NCI-H2227 (cell line): Measurements from ENCODE around the gene CDHR5.

Experiments
- DNase-seq: peaks from one replicate; lab custom pipeline; 2025; ENCODE audit not compliant: unreplicated experiment; lab: John Stamatoyannopoulos, UW

CDHR5 gene

GRCh38 chr11:611001-611996 lies 13.5 kb downstream of the CDHR5 start:
- DNase-seq, result no peak

GRCh38 chr11:610146-610801 lies 14.5 kb downstream of the CDHR5 start:
- DNase-seq, result no peak

DNA sequence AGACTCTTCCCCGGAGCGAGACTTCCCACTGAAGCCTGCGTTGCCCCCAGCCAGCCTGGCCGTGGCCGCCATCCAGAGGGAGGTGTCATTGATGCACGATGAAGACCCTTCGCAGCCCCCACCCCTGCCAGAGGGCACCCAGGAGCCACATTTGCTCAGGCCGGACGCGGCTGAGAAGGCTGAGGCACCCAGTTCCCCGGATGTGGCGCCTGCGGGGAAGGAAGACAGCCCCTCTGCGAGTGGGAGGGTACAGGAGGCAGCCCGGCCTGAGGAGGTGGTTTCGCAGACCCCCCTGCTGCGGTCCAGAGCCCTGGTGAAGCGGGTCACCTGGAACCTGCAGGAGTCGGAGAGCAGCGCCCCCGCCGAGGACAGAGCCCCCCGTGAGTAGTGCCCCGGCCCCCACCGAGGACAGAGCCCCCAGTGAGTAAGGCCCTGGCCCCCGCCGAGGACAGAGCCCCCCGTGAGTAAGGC lies 15.4 kb downstream of the CDHR5 start:
- DNase-seq, result no peak

- no peak for DNase-seq
Observed at GRCh38 chr11:608791-609251, 15.9 kb downstream of the CDHR5 start.

GRCh38 chr11:607971-608659 lies 16.6 kb downstream of the CDHR5 start:
- DNase-seq, result no peak

DNA sequence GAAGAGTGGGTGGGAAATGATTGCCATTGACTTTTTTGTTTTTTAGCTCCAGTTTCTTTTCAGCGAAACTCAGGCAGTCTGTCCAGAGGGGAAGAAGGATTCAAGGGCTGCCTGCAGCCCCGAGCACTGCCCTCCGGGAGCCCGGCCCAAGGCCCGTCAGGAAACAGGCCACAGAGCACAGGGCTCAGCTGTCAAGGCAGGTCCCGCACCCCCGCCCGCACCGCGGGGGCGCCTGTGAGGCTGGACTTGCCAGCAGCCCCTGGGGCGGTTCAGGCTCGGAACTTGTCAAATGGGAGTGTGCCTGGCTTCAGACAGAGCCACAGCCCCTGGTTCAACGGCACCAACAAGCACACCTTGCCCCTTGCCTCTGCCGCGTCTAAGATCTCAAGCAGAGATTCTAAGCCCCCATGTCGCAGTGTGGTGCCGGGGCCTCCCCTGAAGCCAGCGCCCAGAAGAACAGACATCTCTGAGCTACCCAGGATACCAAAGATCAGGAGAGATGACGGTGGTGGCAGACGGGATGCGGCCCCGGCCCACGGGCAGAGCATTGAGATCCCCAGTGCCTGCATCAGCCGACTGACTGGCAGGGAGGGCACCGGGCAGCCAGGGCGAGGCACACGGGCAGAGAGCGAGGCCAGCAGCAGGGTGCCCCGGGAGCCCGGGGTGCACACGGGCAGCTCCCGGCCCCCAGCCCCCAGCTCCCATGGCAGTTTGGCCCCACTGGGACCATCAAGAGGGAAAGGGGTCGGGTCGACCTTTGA lies 17.6 kb downstream of the CDHR5 start:
- no peak for DNase-seq

DNA sequence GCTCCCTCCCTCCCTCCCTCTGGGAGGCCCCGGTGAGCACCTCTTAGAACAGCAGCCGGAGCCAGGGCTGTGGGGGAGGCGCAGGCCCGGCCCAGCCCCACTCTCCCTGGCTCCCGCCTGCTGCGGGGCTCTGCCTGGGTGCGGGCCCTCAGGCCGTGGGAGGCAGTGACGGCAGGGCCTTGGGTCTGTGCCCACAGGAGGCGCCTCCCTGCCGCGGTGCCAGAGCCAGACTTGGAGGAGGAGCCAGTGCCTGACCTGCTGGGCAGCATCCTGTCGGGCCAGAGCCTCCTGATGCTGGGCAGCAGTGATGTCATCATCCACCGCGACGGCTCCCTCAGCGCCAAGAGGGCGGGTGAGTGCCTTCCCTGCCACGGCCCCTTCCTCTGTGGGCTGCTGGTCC lies 18.5 kb downstream of the CDHR5 start:
- no peak for DNase-seq

DNA sequence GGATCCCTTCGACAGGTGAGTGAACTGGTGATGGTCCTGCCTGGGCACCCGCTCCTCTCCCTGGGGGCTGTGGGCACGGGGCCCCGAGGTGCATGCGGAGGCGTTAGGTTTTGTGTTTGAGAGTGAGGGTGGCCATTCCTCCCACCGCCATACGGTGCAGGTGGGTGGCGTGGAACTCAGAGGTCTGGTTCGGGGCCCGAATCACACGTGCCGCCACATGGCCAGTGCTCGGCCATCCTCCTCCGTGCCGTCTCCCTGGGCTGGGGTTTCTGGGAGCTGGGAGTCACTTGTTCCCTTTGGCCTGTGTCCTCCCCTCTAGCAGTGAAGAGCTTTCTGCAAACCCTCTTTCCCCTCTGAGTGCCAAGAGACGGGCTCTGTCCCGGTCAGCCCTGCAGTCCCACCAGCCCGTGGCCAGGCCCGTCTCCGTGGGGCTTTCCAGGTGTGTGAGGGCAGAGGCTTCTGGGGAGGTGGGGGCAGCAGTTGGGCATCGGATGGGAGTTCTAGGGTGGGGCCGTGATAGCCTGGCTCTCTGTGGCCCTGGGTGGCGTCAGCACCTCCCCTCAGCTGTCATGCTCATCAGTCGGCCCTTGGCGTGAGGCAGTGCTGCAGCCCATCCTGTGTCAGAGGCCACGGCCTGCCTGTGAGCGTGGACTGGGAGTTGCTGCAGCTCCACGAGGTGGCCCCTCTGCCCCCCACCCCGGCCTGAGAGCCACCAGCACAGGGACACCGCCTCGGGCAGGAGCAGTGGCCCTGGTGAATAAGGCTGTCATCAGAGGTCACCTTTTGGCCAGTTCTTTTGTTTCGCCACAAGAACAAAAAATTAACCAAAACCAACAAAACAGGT lies 19.2 kb downstream of the CDHR5 start:
- no peak for DNase-seq

DNA sequence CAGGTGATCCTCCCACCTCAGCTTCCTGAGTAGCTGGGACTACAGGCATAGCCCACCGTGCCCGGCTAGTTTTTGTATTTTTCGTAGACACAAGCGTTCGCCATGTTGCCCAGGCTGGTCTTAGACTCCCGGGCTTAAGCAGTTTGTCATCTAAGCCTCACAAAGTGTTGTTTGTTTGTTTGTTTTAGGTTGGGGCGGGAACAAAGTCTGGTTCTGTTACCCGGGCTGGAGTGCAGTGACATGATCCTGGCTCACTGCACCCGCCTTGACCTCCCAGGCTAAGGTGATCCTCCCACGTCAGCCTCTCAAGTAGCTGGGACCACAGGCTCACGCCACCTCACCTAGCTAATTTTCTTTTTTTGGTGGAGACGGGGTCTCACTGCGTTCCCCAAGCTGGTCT lies 21.6 kb downstream of the CDHR5 start:
- DNase-seq, result no peak

GRCh38 chr11:601573-602245 lies 23.0 kb downstream of the CDHR5 start:
- no peak for DNase-seq

GRCh38 chr11:598005-598680 lies 26.6 kb downstream of the CDHR5 start:
- DNase-seq, result no peak

- no peak for DNase-seq
Observed at GRCh38 chr11:597166-597725, 27.5 kb downstream of the CDHR5 start.

DNA sequence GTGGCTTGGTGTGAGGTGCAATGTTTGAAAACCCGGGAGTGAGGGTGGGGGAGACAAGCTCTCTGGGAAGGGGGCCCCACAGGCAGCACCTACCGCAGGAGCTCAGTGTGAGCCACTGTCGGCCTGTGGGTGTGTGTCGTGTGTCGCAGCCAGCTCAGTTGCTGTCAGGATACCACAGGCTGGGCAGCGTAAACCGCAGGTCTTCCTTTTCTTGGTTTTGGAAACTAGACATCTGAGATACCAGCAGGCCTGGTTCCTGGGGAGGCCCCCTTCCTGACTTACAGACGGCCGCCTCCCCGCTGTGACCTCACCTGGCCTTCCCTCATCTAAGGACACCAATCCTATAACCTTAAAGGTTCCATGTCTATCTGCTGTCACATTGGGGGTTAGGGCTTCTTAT lies 28.4 kb downstream of the CDHR5 start:
- no peak for DNase-seq

GRCh38 chr11:595400-595799 lies 29.4 kb downstream of the CDHR5 start:
- DNase-seq, result no peak

GRCh38 chr11:593347-593746 lies 31.4 kb downstream of the CDHR5 start:
- DNase-seq, result no peak

GRCh38 chr11:592918-593317 lies 31.8 kb downstream of the CDHR5 start:
- no peak for DNase-seq

DNA sequence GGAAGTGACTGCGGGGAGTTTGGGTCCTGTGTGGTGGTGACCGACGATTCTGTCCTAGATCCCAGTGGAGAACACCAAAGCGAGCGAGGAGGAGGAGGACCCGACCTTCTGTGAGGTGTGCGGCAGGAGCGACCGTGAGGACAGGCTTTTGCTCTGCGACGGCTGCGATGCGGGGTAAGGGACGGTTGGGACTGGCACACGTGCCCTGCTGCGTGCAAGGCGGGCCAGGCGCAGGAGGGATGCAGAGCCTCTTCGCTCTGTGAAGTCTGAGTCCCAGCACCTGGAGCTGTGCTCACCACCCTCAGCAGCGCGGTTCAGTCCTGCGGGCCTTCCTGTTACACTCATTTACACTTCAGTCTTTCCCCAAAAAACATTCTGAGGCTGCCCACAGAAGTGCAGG lies 32.3 kb downstream of the CDHR5 start:
- no peak for DNase-seq

GRCh38 chr11:590997-591396 lies 33.8 kb downstream of the CDHR5 start:
- DNase-seq, result no peak
